ENCODE results near the gene ALKBH7.
A peak's percentile ranks its signal among the peaks of the same experiment; 100 is the strongest.
"Not testable (repeated sequence)": the region's sequence is repeated elsewhere in the genome, so short reads cannot be mapped to it uniquely, and the experiment has no call there.

ALKBH7 gene

DNA sequence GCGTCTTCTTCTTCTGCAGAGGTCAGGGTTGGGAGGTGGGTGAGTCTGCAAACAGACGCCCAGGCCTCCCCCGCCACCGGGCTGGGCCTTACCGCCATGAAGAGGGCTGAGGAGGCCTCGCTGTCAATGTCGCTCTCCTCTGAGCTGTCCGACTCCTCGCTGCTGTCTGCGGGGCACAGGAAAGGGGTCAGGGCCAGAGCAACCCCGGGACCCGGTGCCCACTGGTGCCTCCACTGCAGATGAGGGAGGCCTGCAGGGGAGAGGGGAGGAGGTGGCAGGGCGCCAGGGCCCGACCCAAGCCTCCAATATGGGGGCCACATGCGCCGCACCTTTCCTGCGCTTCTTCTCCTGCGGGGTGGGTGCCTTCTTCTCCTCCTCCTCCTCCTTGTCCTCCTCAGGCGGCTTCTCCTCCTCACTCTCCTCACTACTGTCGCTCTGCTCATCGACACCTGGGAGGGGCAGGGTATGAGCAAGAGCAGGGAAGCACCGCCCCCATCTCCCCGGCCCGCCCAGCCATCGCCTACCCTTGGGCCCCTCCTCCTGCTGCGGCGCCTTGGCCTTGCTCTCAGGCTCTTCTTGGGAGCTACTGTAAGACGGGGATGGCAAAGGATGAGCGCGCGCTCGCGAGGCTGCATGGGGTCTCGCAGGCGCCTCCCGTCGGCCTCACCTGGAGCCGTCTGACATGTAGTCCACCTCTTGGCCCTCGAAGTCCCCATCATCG, 8.6 kb downstream of the ALKBH7 start:
- Mint-ChIP-seq H3K36me3 (peaks cover 12% of the 10 kb centered on the region), H3K4me1 (no peaks in the 10 kb centered on the region), H3K4me3 (no peak overlapping the region), H3K27me3 (no peaks in the 10 kb centered on the region), H3K9me3 (no peaks in the 10 kb centered on the region), H3K27ac (no peak overlapping the region)

DNA sequence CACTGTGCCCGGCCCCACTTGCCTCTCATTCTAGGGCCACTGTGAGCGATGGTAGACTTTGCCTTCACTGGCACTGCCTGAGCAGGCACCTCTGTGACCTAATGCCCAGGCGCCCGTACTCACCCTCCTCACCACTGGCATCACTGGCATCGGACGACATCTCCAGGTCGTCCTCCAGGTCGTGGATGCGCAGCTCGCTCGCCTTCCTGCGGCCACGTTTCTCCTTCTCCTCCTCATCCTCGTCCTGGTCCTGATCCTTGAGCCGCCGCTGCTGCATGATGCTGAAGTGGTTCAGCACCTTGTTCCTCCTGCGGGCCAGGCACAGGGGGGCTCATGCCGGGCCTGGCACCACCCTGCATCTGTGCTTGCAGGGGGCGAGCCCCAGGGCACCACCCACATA, 10.6 kb downstream of the ALKBH7 start:
- H3K36me3 Mint-ChIP-seq = peaks cover 13% of the 10 kb centered on the region
- no peaks in the 10 kb centered on the region for H3K9me3 Mint-ChIP-seq
- no peaks in the 10 kb centered on the region for H3K27me3 Mint-ChIP-seq
- peak overlapping the region; percentile 41 for H3K27ac Mint-ChIP-seq
- H3K4me1 Mint-ChIP-seq = peaks cover under 1% of the 10 kb centered on the region
- H3K4me3 Mint-ChIP-seq = no peak overlapping the region

DNA sequence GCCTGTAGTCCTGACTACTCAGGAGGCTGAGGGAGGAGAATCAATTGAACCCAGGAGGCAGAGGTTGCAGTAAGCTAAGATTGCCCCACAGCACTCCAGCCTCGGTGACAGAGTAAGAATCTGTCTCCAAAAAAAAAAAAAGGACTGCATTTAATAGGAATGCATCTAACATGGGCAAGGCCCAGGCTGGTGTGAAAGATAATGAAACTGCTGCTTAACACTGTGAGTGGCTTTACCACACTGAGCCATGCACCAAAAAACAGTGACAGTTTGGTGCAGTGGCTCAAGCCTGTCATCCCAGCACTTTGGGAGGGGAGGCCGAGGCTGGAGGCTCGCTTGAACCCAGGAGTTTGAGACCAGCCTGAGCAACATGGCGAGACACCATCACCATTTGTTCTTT, 11.8 kb downstream of the ALKBH7 start:
- Mint-ChIP-seq H3K4me3 (no peak overlapping the region), H3K27me3 (no peaks in the 10 kb centered on the region), H3K4me1 (peaks cover 3% of the 10 kb centered on the region), H3K27ac (no peak overlapping the region), H3K9me3 (no peaks in the 10 kb centered on the region), H3K36me3 (peaks cover 15% of the 10 kb centered on the region)

DNA sequence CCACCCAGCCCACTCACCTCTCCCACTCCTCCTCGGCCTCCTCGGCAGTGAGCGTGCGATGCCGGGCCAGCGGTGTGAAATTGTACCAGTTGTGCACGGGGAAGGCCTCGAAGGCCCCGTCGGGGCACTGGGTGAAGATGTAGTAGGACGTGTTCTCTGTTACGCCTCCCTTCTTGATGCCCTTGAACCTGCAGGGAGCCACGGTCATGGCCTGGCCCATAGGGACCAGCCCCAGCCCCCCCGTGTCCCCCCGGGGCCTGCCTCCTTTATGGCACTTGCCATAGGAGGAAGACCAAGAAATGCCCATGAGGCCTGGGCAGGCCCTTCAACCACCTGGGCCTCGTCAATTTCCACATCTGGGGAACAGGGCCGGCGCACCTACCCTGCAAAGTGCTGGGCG, 14.8 kb downstream of the ALKBH7 start:
- no peak overlapping the region for H3K4me3 Mint-ChIP-seq
- peaks cover 7% of the 10 kb centered on the region for H3K36me3 Mint-ChIP-seq
- no peaks in the 10 kb centered on the region for H3K9me3 Mint-ChIP-seq
- H3K27ac Mint-ChIP-seq = peak overlapping the region; percentile 35
- no peaks in the 10 kb centered on the region for H3K27me3 Mint-ChIP-seq
- H3K4me1 Mint-ChIP-seq = peaks cover 15% of the 10 kb centered on the region

DNA sequence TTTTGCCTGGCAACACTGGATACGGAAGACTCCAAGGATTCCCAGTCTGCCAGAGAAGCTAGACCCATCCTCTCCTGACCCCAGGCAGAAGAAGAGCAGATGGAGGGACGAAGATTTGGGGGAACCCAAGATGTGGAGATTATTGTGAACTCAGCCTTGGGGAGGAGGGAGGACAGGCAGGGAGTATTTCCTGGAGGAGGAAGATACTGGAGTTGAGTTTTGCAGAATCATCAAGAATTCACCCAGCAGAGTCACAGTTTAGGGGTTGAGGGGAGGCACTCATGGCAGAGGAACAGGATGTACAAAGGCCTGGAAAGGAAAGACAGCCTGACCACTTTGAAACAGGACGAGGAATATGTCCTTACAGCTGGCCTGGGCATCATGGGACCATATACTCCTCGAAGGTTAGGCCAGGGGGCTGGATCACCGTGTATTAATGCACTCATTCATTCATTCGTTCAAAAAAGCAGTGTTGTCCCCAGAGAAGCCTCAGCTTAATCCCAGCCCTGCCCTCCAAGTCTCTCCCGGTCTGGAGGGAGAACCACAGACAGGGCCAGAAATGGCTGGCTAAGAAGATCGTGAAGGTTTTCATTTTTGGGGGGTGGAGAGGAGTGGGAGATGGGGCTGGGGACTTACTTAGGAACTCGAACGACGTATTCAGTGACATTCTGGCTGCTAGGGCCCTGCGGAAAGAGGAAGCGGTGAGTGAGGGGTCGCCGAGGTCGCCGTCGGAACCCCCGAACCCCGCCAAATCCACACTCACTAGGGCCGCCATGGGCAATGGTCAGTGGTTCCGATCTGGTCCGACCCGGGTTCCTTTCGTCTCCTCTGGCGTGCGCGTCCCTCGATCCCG, 19.9 kb downstream of the ALKBH7 start:
- peak overlapping the region; percentile 97 for H3K27ac Mint-ChIP-seq
- H3K36me3 Mint-ChIP-seq = peaks cover 5% of the 10 kb centered on the region
- H3K9me3 Mint-ChIP-seq = no peaks in the 10 kb centered on the region
- peak overlapping the region; percentile 96 for H3K4me3 Mint-ChIP-seq
- peaks cover 21% of the 10 kb centered on the region for H3K4me1 Mint-ChIP-seq
- H3K27me3 Mint-ChIP-seq = no peaks in the 10 kb centered on the region

DNA sequence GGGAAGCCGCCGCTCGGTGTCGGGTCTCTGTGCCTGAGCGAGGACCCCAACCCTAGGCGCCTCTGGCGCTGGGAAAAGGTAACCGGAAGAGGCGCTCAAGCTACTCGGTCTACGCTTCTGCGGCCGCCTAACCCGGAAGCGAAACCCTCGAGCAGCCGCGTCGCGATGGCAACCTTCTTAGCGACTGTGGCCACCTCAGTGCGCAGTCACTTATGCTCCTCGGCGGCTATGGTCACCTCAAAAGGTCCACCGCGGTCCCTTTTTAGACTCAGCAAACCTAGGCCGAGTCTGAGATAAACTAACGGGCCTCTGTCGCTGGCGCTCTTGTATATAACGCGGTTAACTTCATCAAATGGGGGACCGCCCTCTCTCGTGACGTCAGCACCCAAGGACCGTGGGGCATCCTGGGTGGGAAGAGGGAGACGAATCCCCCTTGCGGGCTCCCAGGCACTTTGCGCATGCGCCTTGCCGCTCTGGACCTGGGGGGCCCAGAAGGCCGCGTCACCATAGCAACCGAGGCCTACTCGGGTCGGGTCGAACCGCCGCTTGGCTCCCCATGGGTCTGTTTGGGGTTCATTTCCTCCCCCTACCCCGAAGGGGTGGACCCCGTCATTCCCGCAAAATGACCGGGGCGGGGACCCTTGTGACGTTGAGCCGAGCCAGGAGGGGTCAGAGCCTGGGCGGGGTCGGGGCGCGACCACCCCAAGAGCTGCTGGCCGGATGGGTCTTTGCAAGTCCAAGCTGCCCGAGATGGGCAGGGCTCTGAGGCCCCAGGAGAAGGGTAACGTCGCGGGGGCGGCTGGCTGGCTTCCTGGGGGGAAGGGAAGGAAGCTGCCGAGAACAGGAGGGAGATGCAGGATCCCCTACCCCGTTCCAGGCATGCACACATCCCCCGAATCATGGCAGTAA, 20.7 kb downstream of the ALKBH7 start, which contains the start of gene GTF2F1:
Gene GTF2F1 (minus strand): TSS at position 91 of the 909 bp plus-strand sequence. CDS start 169 bp downstream, outside the sequence.
- Mint-ChIP-seq H3K36me3 (peaks cover 3% of the 10 kb centered on the region), H3K4me3 (peak within 1 kb of the TSS; percentile 96)

DNA sequence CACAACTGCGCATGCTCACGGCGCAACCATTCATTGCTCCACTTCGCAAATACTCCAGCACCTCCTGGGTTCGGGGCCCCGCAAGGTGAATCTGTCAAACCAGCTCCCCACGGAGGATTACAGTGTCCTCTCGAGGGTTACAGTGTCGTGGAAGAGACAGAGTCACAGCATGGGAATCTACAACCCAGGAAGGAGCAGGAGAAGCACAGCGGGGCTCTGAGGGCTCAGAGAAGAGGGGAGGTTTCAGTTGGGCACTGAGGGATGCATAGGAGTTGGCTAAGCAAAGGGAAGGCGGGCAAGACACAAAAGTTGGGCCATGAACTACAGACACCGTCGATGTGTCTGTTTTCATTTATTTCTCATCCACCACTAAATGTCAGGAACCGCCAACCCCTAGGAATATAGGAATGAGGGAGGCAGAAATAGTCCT, 21.4 kb downstream of the ALKBH7 start:
- H3K36me3 Mint-ChIP-seq = peaks cover 2% of the 10 kb centered on the region
- peak overlapping the region; percentile 96 for H3K4me3 Mint-ChIP-seq
- no peaks in the 10 kb centered on the region for H3K9me3 Mint-ChIP-seq
- H3K4me1 Mint-ChIP-seq = peaks cover 18% of the 10 kb centered on the region
- peak overlapping the region; percentile 97 for H3K27ac Mint-ChIP-seq
- H3K27me3 Mint-ChIP-seq = no peaks in the 10 kb centered on the region

More for the DNA sequence above, 20.7 kb downstream of the ALKBH7 start, which contains the start of gene GTF2F1:
- H3K9me3 Mint-ChIP-seq = no peaks in the 10 kb centered on the region
- H3K4me1 Mint-ChIP-seq = peaks cover 19% of the 10 kb centered on the region
- peak within 1 kb of the TSS; percentile 97 for H3K27ac Mint-ChIP-seq
- no peaks in the 10 kb centered on the region for H3K27me3 Mint-ChIP-seq

DNA sequence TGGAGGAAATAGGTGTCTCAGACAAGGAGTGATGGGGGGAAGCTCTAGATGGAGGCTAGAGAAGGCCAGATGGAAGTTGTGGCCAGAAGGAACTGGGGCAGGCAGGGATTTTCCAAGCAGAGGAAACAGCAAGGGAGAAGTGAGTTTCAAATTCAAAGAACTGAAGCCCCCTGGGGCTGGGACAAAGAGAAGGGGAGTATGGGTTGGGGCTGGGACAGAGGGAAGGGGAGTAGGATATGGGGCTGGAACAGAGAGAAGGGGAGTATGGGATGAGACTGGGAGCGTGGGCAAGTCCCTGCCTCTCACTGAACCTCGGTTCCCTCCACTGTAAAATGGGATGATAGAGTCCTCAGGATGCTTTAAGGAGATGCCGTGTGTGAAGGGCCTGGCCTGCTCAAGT, 22.2 kb downstream of the ALKBH7 start:
- Mint-ChIP-seq H3K4me1 (peaks cover 18% of the 10 kb centered on the region), H3K27ac (no peak overlapping the region), H3K4me3 (peak overlapping the region; percentile 47), H3K27me3 (no peaks in the 10 kb centered on the region), H3K9me3 (no peaks in the 10 kb centered on the region), H3K36me3 (peaks cover 2% of the 10 kb centered on the region)

DNA sequence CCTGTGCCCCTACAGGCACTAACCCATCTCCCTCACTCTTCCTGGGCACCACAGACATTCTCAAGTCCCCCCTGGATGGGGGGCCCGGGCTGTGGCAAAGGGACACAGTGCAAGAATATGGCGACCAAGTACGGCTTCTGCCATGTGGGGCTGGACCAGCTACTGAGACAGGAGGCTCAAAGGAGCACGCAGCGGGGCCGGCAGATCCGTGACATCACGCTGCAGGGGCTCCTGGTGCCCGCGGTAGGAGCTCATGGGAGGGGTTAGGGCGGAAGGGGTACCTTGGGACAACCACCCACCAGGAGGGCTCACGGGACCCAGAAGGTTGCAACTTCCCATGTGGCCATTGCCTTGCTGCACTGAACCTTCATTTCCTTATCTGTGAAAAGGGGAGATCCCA, 23.7 kb downstream of the ALKBH7 start:
- H3K27ac Mint-ChIP-seq = no peak overlapping the region
- no peaks in the 10 kb centered on the region for H3K36me3 Mint-ChIP-seq
- peaks cover 14% of the 10 kb centered on the region for H3K4me1 Mint-ChIP-seq
- no peaks in the 10 kb centered on the region for H3K9me3 Mint-ChIP-seq
- H3K4me3 Mint-ChIP-seq = no peak overlapping the region
- H3K27me3 Mint-ChIP-seq = no peaks in the 10 kb centered on the region

DNA sequence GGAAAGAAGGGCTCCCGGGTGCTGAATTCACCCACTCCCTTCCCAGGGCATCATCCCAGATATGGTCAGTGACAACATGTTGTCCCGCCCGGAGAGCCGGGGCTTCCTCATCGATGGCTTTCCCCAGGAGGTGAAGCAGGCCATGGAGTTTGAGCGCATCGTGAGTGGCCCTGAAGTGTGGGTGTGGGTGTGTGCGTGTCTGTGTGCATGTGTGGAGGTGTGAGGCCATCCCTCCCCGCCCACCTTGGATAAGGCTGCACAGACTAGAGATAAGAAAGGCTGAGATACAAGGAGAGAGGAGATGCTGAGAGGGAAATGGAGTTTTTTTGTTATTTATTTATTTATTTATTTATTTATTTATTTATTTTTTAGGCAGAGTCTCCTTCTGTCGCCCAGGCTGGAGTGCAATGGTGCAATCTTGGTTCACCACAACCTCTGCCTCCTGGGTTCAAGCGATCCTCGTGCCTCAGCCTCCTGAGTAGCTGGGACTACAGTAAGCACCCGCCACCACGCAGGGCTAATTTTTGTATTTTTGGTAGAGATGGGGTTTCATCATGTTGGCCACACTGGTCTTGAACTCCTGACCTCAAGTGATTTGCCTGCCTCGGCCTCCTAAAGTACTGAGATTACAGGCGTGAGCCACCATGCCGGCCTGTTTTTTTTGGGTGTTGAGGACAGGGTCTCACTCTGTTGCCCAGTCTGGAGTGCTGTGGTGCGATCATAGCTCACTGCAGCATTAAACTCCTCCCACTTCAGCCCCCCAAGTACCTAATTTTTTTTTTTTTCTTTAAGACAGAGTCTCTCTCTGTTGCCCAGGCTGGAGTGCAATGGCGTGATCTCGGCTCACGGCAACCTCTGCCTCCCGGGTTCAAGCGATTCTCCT, 27.7 kb downstream of the ALKBH7 start:
- not testable (repeated sequence) for H3K4me1 Mint-ChIP-seq, H3K4me3 Mint-ChIP-seq, H3K36me3 Mint-ChIP-seq, H3K27me3 Mint-ChIP-seq, H3K9me3 Mint-ChIP-seq, H3K27ac Mint-ChIP-seq

DNA sequence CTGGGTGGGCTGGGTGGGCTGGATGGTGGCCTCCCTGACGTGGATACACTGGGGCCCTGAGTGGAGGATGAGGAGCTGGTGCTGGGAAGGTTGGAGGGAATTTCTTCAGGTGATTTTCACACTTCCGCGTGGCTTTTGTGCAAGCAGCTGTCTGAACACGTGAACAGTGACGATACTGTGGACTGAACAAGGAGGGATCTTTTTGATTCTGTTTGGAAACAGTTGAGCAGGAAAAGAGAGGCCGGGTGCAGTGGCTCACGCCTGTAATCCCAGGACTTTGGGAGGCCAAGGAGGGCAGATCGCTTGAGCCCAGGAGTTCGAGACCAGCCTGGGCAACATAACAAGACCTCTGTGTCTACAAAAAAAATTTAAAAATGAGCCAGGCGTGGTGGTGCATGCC, 29.5 kb downstream of the ALKBH7 start:
- no peaks in the 10 kb centered on the region for H3K27me3 Mint-ChIP-seq
- H3K9me3 Mint-ChIP-seq = no peaks in the 10 kb centered on the region
- H3K36me3 Mint-ChIP-seq = no peaks in the 10 kb centered on the region
- no peak overlapping the region for H3K4me3 Mint-ChIP-seq
- no peak overlapping the region for H3K27ac Mint-ChIP-seq
- no peaks in the 10 kb centered on the region for H3K4me1 Mint-ChIP-seq

DNA sequence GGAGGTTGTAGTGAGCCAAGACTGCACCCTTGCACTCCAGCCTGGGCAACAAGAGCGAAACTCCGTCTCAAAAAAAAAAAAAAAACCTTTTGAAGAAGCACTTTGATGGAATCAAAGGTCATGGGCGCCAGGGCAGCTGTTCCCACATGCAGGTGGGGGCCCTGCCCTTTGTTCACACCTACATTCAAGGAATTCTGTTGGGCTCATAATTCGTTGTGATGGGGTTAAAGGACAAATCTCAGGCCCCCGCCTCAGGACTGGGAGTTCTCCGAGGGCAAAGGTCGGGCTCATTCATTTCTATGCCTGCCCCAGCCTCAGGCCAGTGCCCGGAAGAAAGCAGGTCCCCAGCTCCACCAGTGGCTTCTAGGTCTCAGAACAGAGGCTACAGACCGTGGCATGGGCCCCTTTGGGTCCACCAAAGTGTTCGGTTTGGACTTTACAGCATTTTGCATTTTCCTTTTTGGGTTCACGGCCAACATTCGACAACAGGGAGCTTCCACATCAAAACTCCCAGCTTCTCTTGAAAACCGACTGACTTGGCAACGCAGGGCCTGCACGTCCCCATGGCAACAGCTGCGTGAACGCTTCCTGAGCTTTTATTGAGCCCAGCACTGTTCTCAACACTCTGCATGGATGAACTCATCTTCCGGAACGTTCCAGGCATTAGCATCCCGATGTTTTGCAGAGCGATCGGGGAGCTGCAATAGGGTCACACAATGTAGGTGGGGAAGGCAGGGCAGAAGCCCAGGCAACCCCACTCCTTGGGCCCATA, 30.4 kb downstream of the ALKBH7 start:
- Mint-ChIP-seq H3K9me3 (no peaks in the 10 kb centered on the region), H3K4me1 (no peaks in the 10 kb centered on the region), H3K27ac (no peak overlapping the region), H3K4me3 (no peak overlapping the region), H3K36me3 (no peaks in the 10 kb centered on the region), H3K27me3 (no peaks in the 10 kb centered on the region)

DNA sequence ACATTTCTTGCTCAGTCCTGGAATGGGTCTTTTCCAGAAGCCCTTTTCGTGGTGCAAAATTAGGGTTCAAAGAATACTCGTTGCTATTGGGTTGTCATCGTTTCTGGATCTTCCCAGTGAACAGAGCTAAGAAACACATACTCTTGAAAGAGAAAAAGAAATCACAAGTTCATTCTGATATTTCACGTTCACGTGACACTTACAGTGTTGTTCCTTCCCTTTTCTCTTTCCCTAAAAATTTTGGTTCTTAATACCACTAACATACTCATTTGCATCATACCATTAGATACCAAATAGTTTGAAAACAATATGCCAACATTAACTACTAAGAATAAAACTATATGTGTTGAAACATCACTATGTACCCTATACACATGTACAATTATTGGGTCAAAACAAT, 33.8 kb downstream of the ALKBH7 start:
- Mint-ChIP-seq H3K4me1 (no peaks in the 10 kb centered on the region), H3K4me3 (no peak overlapping the region), H3K27ac (no peak overlapping the region), H3K36me3 (no peaks in the 10 kb centered on the region), H3K9me3 (no peaks in the 10 kb centered on the region), H3K27me3 (no peaks in the 10 kb centered on the region)

DNA sequence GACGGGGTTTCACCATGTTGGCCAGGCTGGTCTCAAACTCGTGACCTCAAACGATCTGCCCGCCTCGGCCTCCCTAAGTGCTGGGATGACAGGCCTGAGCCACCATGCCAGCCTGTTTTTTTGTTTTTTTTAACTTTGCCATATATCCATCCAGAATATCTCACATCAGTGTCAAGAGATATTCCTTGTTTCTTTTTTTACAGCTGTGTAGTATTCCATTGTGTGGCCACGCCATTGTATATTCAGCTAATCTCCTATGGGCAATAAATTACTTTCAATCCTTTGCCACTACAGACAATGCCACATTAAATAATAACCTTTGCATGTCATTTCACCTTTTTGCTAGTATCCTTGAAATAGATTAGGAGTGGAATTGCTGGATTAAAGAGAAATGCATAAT, 36.8 kb downstream of the ALKBH7 start:
- peaks cover 2% of the 10 kb centered on the region for H3K36me3 Mint-ChIP-seq
- H3K4me3 Mint-ChIP-seq = no peak overlapping the region

More for the DNA sequence above, 36.8 kb downstream of the ALKBH7 start:
- Mint-ChIP-seq H3K27me3 (no peaks in the 10 kb centered on the region), H3K27ac (no peak overlapping the region), H3K9me3 (no peaks in the 10 kb centered on the region), H3K4me1 (no peaks in the 10 kb centered on the region)
